Measurements from ENCODE around the gene TBC1D26. TPM values are rescaled to one million over a fixed set of nuclear protein-coding genes. Genes with fewer than 3 reads are reported as not detected.
"Not testable (repeated sequence)": the region's sequence is repeated elsewhere in the genome, so short reads cannot be mapped to it uniquely, and the experiment has no call there.

Gene TBC1D26
- total RNA-seq, 2 donors from 2014 or later: not detected

DNA sequence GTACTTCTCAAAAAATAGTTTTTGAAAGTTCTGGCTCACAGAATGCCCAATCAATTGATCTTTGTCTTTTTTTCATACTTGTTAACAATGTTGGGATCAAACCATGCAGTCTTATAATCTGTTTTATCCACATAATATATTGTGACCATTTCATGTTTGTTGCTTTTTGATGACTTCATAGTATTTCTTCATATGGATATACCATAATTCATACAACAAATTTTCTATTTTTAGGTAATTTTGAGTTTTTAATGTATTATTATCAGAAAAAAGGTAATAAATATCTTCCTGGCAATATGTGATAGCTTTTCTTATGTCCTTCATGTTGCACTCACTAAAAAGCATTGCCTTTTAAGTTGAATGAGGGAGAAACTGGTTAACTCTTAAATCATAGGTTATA, 44.8 kb downstream of the TBC1D26 start:
- Mint-ChIP-seq H3K4me1 (no peaks in the 10 kb centered on the region), H3K27ac (no peak overlapping the region), H3K36me3 (ENCODE audit: low read depth) (no peaks in the 10 kb centered on the region), H3K4me3 (no peak overlapping the region), H3K27me3 (peaks cover 17% of the 10 kb centered on the region)
- ATAC-seq (no peak), DNase-seq (no peak)
- H3K9me3 ChIP-seq (ENCODE audit: control insufficient read depth, low read length, poor library complexity, severe bottlenecking): peaks cover 2% of the 10 kb centered on the region

DNA sequence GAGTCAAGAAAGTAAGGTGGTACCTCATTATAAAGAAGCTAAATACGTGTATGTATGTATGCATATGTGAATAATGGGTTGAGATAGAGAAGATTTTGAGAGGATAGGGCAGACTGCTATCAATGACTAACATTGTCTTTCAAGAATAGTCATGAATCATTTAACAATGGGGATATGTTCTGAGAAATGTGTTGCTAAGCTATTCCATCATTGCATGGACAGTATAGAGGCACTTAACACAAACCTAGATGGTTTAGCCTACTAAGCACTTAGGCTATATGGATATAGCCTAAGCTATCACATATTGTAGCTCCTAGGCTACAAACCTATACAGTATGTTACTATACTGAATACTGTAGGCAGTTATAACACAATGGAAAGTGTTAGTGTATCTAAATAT, 45.2 kb downstream of the TBC1D26 start:
- no peak for ATAC-seq

GRCh38 chr17:15777717-15778116, 45.6 kb downstream of the TBC1D26 start:
- no peaks in the 10 kb centered on the region for H3K4me1 Mint-ChIP-seq
- H3K4me3 Mint-ChIP-seq: no peak overlapping the region
- peaks cover 2% of the 10 kb centered on the region for H3K9me3 ChIP-seq (ENCODE audit: control insufficient read depth, low read length, poor library complexity, severe bottlenecking)
- H3K27me3 Mint-ChIP-seq: peaks cover 23% of the 10 kb centered on the region
- no peak for ATAC-seq
- no peaks in the 10 kb centered on the region for H3K36me3 Mint-ChIP-seq (ENCODE audit: low read depth)
- DNase-seq: no peak
- H3K27ac Mint-ChIP-seq: no peak overlapping the region

More for the DNA sequence above, 45.2 kb downstream of the TBC1D26 start:
- Mint-ChIP-seq H3K36me3 (ENCODE audit: low read depth) (no peaks in the 10 kb centered on the region), H3K4me1 (no peaks in the 10 kb centered on the region), H3K4me3 (no peak overlapping the region), H3K27me3 (peaks cover 21% of the 10 kb centered on the region), H3K27ac (no peak overlapping the region)
- no peak for DNase-seq
- H3K9me3 ChIP-seq (ENCODE audit: control insufficient read depth, low read length, poor library complexity, severe bottlenecking): peaks cover 2% of the 10 kb centered on the region

DNA sequence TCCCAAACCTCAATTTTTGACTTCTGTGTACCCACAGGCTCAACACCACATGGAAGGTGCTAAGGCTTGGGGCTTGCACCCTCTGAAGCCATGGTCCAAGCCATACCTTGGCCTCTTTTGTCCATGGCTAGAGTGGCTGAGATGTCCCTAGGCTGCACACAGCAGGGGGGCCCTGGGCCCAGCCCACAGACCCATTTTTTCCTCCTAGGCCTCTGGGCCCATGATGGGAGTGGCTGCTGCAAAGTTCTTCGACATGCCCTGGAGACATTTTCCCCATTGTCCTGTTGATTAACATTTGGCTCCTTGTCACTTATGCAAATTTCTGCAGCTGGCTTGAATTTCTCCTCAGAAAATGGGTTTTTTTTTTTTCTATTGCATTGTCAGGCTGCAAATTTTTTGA, 47.0 kb downstream of the TBC1D26 start:
- no peak for ATAC-seq
- no peak overlapping the region for H3K27ac Mint-ChIP-seq
- no peak overlapping the region for H3K4me3 Mint-ChIP-seq
- peaks cover 35% of the 10 kb centered on the region for H3K27me3 Mint-ChIP-seq
- no peak for DNase-seq
- no peaks in the 10 kb centered on the region for H3K36me3 Mint-ChIP-seq (ENCODE audit: low read depth)
- peaks cover 2% of the 10 kb centered on the region for H3K9me3 ChIP-seq (ENCODE audit: control insufficient read depth, low read length, poor library complexity, severe bottlenecking)
- peaks cover 2% of the 10 kb centered on the region for H3K4me1 Mint-ChIP-seq

GRCh38 chr17:15780188-15780587, 48.1 kb downstream of the TBC1D26 start:
- DNase-seq: no peak
- Mint-ChIP-seq H3K27me3 (peaks cover 45% of the 10 kb centered on the region), H3K4me3 (no peak overlapping the region), H3K4me1 (peaks cover 2% of the 10 kb centered on the region), H3K36me3 (ENCODE audit: low read depth) (no peaks in the 10 kb centered on the region), H3K27ac (no peak overlapping the region)
- peaks cover 2% of the 10 kb centered on the region for H3K9me3 ChIP-seq (ENCODE audit: control insufficient read depth, low read length, poor library complexity, severe bottlenecking)
- no peak for ATAC-seq

GRCh38 chr17:15782866-15783265, 50.8 kb downstream of the TBC1D26 start:
- H3K4me3 Mint-ChIP-seq: peak overlapping the region; percentile 12
- ATAC-seq: no peak

DNA sequence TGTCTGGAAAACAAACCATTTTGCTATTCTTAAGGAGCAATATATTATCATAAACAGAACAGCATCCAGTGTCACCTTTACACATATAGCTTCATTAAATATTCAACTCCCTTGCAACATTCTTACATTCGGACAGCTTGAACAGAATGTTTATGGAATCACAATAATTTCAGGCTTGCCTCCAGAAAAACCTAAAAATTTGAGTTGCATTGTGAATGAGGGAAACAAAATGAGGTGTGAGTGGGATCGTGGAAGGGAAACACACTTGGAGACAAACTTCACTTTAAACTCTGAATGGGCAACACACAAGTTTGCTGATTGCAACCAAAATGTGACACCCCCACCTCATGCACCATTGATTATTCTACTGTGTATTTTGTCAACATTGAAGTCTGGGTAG, 51.4 kb downstream of the TBC1D26 start:
- H3K36me3 Mint-ChIP-seq (ENCODE audit: low read depth): no peaks in the 10 kb centered on the region
- H3K27ac Mint-ChIP-seq: no peak overlapping the region
- ATAC-seq (no peak), DNase-seq (no peak)
- peaks cover 2% of the 10 kb centered on the region for H3K4me1 Mint-ChIP-seq
- no peak overlapping the region for H3K4me3 Mint-ChIP-seq
- peaks cover 52% of the 10 kb centered on the region for H3K27me3 Mint-ChIP-seq
- H3K9me3 ChIP-seq (ENCODE audit: control insufficient read depth, low read length, poor library complexity, severe bottlenecking): no peaks in the 10 kb centered on the region

More at GRCh38 chr17:15782866-15783265, 50.8 kb downstream of the TBC1D26 start:
- Mint-ChIP-seq H3K4me1 (peaks cover 2% of the 10 kb centered on the region), H3K27ac (no peak overlapping the region), H3K27me3 (peaks cover 52% of the 10 kb centered on the region), H3K36me3 (ENCODE audit: low read depth) (no peaks in the 10 kb centered on the region)
- no peak for DNase-seq
- H3K9me3 ChIP-seq (ENCODE audit: control insufficient read depth, low read length, poor library complexity, severe bottlenecking): no peaks in the 10 kb centered on the region

DNA sequence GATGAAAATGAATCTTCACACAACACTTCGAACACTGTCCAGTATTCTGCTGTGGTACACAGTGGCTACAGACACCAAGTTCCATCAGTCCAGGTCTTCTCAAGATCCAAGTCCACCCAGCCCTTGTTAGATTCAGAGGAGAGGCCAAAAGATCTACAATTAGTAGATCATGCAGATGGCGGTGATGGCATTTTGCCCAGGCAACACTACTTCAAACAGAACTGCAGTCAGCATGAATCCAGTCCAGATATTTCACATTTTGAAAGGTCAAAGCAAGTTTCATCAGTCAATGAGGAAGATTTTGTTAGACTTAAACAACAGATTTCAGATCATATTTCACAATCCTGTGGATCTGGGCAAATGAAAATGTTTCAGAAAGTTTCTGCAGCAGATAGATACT, 52.3 kb downstream of the TBC1D26 start:
- H3K4me1 Mint-ChIP-seq; ATAC-seq; H3K9me3 ChIP-seq (ENCODE audit: control insufficient read depth, low read length, poor library complexity, severe bottlenecking); H3K36me3 Mint-ChIP-seq (ENCODE audit: low read depth); DNase-seq; H3K27ac Mint-ChIP-seq; H3K4me3 Mint-ChIP-seq: not testable (repeated sequence)
- peaks cover 51% of the 10 kb centered on the region for H3K27me3 Mint-ChIP-seq

DNA sequence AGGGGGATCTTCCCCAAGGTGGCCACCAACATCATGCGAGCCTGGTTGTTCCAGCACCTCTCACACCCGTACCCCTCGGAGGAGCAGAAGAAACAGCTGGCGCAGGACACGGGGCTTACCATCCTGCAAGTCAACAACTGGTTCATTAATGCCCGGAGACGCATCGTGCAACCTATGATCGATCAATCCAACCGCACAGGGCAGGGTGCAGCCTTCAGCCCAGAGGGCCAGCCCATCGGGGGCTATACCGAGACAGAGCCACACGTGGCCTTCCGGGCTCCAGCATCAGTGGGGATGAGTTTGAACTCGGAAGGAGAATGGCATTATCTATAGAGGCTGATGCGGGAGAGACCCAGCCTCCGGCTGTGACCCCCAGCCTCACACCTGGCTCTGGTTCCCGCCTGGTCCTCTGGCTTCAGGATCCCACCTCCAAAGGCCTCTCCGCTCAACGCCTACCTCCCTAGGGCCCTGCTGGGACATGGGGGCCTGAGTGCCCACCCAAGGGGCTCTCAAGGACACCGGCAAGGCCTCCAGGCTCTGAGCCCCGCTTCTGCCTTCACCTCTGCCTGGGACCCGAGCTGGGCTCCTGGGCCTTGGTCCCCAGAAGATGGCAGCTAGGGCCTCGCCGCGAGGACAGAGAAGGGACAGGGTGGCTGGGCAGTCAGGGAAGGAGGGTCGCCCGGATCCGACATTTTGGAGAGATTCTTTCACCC, 55.4 kb downstream of the TBC1D26 start:
- H3K4me1 Mint-ChIP-seq; H3K36me3 Mint-ChIP-seq (ENCODE audit: low read depth); ATAC-seq; H3K4me3 Mint-ChIP-seq; H3K27ac Mint-ChIP-seq; DNase-seq; H3K9me3 ChIP-seq (ENCODE audit: control insufficient read depth, low read length, poor library complexity, severe bottlenecking): not testable (repeated sequence)
- H3K27me3 Mint-ChIP-seq: peaks cover 29% of the 10 kb centered on the region

GRCh38 chr17:15788365-15788764, 56.3 kb downstream of the TBC1D26 start:
- not testable (repeated sequence) for ATAC-seq; H3K27ac Mint-ChIP-seq; H3K4me1 Mint-ChIP-seq; DNase-seq; H3K9me3 ChIP-seq (ENCODE audit: control insufficient read depth, low read length, poor library complexity, severe bottlenecking); H3K4me3 Mint-ChIP-seq; H3K36me3 Mint-ChIP-seq (ENCODE audit: low read depth)
- H3K27me3 Mint-ChIP-seq: peaks cover 25% of the 10 kb centered on the region

Other genes starting within 250 kb of the TBC1D26 start
- gene TVP23C, start 168.8 kb upstream of the TBC1D26 start, total RNA-seq: 10 to 100 TPM; 18.2 to 21.8 TPM
- gene FBXW10B, start 112.6 kb upstream of the TBC1D26 start, total RNA-seq: under 1 TPM in 1 of 2 donors, not detected in 1; 0.78 TPM
- 1 to 10 TPM; 5.2 to 7.8 TPM for gene TRIM16, start 48.0 kb upstream of the TBC1D26 start, total RNA-seq
- gene ZNF286A, start 32.5 kb upstream of the TBC1D26 start, total RNA-seq: 10 to 100 TPM; 14.9 to 19.6 TPM
- under 1 TPM in 1 of 2 donors, not detected in 1; 0.76 TPM for gene ADORA2B, start 212.8 kb downstream of the TBC1D26 start, total RNA-seq

Data from T-helper 17 cell (primary cell).